VCaP (cell line): ENCODE measurements around the gene RIT2.

Experiments used
- H3K27ac ChIP-seq: fragments of 450-650 bp; 2 replicates; pipeline ENCODE4 v1.5.1; 2017
- TF ChIP-seq, protein P1 (sequence below): fragments of 450-650 bp; conservative IDR thresholded peaks from 2 replicates; pipeline ENCODE4 v1.5.1; 2017; ENCODE audit warnings: mild to moderate bottlenecking, moderate library complexity

RIT2 gene

DNA sequence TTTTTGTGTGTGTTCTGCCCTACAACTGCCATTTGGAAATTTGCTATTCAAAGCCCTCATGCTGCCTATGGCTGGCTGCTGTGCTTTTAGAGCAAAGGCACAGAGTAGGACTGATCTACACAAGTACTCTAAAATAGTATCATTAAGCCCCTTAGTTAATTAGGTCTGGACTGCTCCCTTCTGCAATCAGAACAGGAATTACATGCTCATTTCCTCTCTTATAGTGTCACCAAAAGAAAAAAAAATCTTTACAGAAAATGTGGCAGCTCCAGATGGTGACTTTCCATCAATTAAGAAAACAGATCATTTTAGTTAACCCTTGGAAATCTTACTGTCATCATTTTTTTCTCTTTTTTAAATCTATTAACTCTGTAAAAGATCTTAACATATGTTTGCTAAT, 337.5 kb downstream of the RIT2 start:
- no peak overlapping the region for H3K27ac ChIP-seq
- TF ChIP-seq, protein P1, sequence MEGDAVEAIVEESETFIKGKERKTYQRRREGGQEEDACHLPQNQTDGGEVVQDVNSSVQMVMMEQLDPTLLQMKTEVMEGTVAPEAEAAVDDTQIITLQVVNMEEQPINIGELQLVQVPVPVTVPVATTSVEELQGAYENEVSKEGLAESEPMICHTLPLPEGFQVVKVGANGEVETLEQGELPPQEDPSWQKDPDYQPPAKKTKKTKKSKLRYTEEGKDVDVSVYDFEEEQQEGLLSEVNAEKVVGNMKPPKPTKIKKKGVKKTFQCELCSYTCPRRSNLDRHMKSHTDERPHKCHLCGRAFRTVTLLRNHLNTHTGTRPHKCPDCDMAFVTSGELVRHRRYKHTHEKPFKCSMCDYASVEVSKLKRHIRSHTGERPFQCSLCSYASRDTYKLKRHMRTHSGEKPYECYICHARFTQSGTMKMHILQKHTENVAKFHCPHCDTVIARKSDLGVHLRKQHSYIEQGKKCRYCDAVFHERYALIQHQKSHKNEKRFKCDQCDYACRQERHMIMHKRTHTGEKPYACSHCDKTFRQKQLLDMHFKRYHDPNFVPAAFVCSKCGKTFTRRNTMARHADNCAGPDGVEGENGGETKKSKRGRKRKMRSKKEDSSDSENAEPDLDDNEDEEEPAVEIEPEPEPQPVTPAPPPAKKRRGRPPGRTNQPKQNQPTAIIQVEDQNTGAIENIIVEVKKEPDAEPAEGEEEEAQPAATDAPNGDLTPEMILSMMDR = no peak

DNA sequence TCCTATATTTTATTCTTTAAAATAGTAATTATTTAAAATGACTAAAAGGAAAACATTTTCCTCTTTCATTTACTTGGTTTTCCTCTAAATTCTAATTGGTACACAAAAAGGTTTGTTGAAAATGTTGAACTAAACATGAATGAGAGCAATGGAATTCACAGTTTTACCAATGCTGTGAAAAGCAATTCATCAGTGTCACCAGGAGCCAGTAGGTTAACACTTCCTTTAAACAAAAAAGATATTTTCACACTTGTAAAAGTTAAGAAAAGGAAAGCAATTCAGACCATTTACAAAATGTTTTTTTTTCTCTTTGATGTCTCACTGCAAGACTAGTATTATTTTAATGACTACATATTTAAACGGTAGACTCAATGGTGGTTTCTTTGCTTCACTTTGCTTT, 341.6 kb downstream of the RIT2 start:
- H3K27ac ChIP-seq = no peak overlapping the region
- TF ChIP-seq, protein P1 = no peak

DNA sequence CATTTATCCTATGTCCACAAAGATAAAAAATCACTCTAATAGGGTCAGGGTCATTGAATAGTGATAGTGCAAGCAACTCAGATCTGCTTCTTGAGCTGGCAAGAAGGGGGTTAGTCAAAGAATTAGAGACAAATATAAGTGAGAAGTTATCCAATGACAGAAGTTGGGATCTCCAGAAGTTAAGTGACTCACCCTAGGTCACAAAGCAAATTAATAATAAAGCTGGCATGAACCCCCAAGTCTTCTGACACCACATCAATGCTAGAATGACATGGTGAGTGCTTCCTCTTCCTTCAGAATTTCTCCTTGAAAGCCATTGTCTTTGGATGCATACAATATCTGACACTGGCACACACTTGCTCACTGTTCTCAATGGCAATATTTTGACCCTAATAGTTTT, 343.5 kb downstream of the RIT2 start:
- TF ChIP-seq, protein P1 = no peak
- H3K27ac ChIP-seq = no peak overlapping the region

DNA sequence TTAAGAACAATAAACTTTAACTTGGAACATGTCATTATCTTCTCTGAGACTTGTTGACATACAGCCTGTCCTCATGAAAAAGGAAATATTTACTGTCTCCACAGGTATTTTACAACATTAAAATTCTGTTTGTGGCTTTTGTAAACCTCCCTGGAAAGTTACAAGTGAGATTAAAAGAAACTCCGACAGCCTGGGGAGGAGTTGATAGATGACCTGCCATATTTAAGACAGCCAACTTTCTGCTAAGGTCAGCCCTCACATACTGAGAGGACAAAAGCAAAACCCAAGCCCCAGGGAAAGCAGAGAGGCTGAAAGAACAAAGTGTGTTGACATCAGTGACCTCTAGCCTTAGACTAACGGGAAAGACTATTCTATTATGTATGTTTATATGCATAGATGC, 350.2 kb downstream of the RIT2 start:
- peak overlapping the region; percentile 54 for H3K27ac ChIP-seq
- TF ChIP-seq, protein P1 = no peak

DNA sequence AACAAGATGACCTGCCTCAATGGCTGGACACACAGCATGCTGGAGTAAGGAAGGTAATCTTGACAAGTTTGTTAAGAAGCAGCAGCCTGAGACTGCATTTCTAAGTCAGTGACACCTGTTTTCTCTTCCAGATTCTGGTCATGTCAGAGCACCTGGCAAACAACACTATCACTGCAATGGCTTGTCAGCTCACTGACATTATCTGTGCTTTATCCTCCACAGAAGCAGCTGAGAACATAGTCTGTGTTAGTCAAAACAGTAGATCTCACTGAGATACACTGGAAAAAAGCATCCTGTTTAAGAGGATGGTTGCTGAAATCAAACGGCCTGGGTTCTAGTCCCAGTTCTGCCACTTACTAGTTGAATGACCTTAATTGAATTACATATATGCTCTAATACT, 355.2 kb downstream of the RIT2 start:
- TF ChIP-seq, protein P1 = no peak

DNA sequence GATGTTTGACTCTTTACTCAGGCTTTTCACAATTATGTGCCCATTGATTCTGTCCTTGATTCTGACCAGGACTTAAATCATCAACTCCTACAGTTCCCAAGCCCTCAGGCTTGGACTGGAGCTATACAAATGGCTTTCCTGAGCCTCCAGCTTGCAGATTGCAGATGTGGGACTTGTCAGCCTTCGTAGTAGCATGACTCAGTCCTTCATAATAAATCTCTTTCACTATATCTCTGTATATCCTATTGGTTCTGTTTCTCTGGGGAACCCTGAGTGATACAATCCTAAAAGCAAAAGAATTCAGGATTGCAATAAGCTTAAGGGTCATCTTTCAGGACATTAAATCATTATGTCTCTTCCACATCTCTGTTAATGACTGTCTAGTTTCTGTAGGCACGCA, 356.6 kb downstream of the RIT2 start:
- H3K27ac ChIP-seq = no peak overlapping the region
- TF ChIP-seq, protein P1 = no peak

More for the DNA sequence above, 355.2 kb downstream of the RIT2 start:
- no peak overlapping the region for H3K27ac ChIP-seq

DNA sequence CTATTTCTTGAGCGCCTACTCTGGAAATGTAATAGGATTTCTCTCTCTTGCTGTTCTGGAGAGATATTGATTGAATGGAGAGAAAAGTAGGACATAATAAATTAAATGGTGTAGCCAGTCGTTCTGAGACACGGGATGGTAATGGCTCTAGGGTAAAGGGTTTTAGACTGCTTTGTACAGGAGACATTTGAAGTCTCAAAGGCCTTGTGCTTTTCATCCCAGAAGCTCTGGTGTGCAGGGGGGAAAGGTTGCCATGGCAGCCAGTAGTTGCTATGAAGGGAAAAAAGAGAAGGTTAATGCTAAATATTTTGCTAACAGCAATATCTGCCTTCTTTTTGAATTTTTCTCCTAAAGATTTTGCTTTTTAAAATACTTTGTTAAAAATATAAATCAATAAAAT, 359.3 kb downstream of the RIT2 start:
- H3K27ac ChIP-seq = no peak overlapping the region
- TF ChIP-seq, protein P1 = no peak

DNA sequence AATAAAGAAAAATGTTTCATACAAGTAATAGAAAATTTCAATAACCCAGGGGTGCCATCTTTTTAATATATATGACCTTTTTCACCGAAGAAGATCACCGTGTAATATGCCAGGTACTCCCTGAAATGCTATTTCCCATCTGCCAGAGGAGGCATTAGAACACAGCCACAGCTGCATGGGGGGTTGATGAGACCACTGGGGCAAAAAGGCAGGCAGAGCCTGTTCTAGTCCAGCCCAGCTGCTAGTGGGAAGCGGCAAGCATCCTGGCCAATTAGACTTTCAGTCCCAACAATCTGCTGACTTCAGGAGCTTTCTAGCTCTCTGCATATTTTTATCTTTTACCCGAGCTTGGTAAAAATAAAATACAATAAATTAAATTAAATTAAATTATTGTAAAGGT, 362.6 kb downstream of the RIT2 start:
- H3K27ac ChIP-seq = no peak overlapping the region
- TF ChIP-seq, protein P1 = no peak
